BE2C (cell line): ENCODE measurements around the gene FERMT1.

Experiments
- DNase-seq: peaks from one replicate; pipeline ENCODE4 v3.0.0-alpha.2; 2020
- H3K27me3 ChIP-seq: fragments of 250-450 bp; sonication (Bioruptor Pico); 2 replicates; pipeline ENCODE4 v1.5.1; 2020; ENCODE audit warnings: mild to moderate bottlenecking
- H3K36me3 ChIP-seq: fragments of 250-450 bp; sonication (Bioruptor Pico); 2 replicates; pipeline ENCODE4 v1.5.1; 2020; ENCODE audit warnings: mild to moderate bottlenecking
- H3K4me1 ChIP-seq: fragments of 250-450 bp; sonication (Bioruptor Pico); 2 replicates; pipeline ENCODE4 v1.5.1; 2020
- H3K4me3 ChIP-seq: 2 replicates; pipeline ENCODE4 v1.5.1; 2011; ENCODE audit warnings: low read depth, low read length
- H3K9me3 ChIP-seq: fragments of 250-450 bp; sonication (Bioruptor Pico); 2 replicates; pipeline ENCODE4 v1.5.1; 2020
- TF ChIP-seq, protein P1 (sequence below): IDR thresholded peaks from 2 replicates; pipeline ENCODE4 v1.5.1; 2012; ENCODE audit warnings: mild to moderate bottlenecking, low read depth, low read length

The FERMT1 gene

DNA sequence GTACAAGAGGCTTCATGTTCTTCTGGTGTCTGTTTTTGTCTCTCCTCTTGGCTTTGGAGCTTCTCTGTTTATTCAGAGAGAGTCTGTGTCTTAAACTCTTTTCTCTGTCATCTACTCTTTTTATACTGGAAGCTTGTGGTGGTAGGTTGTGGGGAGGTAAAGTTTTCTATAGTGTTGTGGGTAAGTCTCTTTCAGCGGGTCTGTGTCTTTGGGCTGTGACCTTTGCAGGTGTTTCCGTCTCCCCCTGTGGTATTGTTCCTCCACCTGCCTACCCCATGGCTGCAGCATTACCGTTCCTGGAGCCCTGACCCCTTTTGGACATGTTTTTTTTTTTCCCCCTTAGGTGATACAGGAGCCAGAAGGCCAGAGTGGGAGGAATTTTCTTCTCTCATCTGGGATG, 37.9 kb upstream of the FERMT1 start:
- TF ChIP-seq, protein P1, sequence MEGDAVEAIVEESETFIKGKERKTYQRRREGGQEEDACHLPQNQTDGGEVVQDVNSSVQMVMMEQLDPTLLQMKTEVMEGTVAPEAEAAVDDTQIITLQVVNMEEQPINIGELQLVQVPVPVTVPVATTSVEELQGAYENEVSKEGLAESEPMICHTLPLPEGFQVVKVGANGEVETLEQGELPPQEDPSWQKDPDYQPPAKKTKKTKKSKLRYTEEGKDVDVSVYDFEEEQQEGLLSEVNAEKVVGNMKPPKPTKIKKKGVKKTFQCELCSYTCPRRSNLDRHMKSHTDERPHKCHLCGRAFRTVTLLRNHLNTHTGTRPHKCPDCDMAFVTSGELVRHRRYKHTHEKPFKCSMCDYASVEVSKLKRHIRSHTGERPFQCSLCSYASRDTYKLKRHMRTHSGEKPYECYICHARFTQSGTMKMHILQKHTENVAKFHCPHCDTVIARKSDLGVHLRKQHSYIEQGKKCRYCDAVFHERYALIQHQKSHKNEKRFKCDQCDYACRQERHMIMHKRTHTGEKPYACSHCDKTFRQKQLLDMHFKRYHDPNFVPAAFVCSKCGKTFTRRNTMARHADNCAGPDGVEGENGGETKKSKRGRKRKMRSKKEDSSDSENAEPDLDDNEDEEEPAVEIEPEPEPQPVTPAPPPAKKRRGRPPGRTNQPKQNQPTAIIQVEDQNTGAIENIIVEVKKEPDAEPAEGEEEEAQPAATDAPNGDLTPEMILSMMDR: no peak
- H3K9me3 ChIP-seq: no peaks in the 10 kb centered on the region
- H3K27me3 ChIP-seq: no peaks in the 10 kb centered on the region; the same call in 1 of the 2 replicates
- H3K4me3 ChIP-seq: no peak overlapping the region
- no peaks in the 10 kb centered on the region for H3K36me3 ChIP-seq
- no peak for DNase-seq
- H3K4me1 ChIP-seq: no peaks in the 10 kb centered on the region

DNA sequence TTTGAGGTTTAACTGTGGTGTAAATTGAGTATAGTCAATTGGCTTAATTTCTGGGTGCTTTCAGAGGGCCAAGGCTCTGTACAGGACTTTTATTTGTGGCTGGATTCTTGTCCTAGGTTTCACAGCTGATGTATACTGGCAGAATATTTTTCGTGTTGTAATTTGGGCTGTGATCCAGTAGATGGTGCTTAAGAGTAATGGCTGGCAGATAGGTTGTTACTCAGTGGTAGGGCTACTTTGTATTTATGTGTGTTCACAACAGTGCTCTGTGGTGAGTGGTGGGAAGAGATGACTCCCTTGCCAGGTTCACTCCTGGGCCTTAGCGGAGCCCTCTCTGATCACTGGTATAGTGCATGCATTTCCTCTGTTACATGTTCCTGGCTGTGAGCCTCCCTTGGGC, 34.5 kb upstream of the FERMT1 start:
- Histone ChIP-seq H3K4me1 (no peaks in the 10 kb centered on the region), H3K27me3 (no peaks in the 10 kb centered on the region; the same call in 1 of the 2 replicates), H3K4me3 (no peak overlapping the region), H3K36me3 (no peaks in the 10 kb centered on the region), H3K9me3 (no peaks in the 10 kb centered on the region)
- TF ChIP-seq, protein P1: peak; percentile 58
- no peak for DNase-seq

DNA sequence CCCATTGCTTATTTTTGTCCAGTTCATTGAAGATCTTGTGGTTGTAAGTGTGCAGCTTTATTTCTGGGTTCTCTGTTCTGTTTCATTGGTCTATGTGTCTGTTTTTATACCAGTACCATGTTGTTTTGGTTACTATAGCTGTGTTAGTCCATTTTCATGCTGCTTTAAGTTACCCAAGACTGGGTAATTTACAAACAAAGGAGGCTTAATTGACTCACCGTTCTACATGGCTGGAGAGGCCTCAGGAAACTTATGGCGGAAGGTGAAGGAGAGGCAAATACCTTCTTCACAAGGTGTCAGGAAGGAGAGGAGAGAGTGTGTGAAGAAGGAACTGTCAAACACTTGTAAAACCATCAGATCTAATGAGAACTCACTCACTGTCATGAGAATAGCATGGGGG, 29.9 kb upstream of the FERMT1 start:
- Histone ChIP-seq H3K27me3 (no peaks in the 10 kb centered on the region), H3K4me3 (no peak overlapping the region), H3K4me1 (no peaks in the 10 kb centered on the region), H3K9me3 (no peaks in the 10 kb centered on the region), H3K36me3 (no peaks in the 10 kb centered on the region)
- no peak for DNase-seq
- TF ChIP-seq, protein P1: no peak

DNA sequence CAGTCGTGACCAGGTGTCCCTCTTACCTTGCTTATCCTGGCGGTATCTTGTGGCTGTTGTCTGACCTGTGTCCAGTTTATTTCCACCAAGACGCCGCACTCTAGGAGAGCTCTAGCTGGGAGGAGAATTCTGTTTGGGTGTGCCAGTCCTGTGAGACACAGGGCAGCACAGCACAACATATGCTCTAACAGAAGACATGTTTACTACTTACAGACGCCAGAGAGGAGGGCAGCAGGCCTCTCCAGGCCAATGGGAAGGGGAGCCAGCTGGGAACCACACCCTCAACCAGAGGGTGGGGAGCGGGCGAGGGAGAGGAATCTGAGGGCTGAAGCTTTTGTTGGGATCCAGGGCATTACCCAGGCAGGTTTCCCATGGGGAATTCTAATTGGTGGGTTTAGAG, 25.2 kb upstream of the FERMT1 start:
- H3K4me1 ChIP-seq: no peaks in the 10 kb centered on the region
- H3K27me3 ChIP-seq: no peaks in the 10 kb centered on the region
- TF ChIP-seq, protein P1: no peak
- no peaks in the 10 kb centered on the region for H3K9me3 ChIP-seq
- H3K36me3 ChIP-seq: no peaks in the 10 kb centered on the region
- no peak for DNase-seq
- H3K4me3 ChIP-seq: no peak overlapping the region

DNA sequence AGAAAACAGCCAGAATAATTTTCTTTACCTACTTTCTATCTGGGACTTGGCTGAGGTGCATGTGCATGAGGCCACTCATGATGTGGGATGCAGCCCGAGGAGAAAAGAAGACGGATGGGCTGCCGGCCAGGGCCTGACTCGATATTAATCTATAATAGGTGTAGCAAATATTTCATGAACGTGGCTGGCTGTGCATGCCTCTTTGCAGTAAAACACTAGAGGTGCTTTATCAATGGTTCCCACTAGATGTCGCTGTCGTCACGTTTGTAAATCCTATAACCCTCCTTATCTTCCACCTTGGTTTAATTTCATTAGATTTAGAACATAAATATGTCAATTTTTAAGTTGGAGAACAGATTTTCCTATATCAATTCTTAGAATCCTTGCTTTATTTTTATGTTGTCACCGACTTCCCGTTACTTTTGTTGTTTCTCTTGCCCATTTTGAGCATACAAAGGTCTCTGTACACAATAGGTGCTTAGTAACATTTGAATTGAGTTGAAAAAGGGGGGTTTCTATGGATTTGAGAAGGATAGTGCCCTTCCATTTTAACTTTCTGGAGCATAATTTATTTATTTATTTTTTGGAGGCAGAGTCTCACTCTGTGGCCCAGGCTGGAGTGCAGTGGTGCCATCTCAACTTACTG, 19.6 kb upstream of the FERMT1 start:
- Histone ChIP-seq H3K4me1 (no peaks in the 10 kb centered on the region), H3K9me3 (no peaks in the 10 kb centered on the region), H3K4me3 (no peak overlapping the region), H3K36me3 (no peaks in the 10 kb centered on the region), H3K27me3 (no peaks in the 10 kb centered on the region; the same call in 1 of the 2 replicates)
- peak; percentile 44 for DNase-seq
- TF ChIP-seq, protein P1: peak; percentile 84

DNA sequence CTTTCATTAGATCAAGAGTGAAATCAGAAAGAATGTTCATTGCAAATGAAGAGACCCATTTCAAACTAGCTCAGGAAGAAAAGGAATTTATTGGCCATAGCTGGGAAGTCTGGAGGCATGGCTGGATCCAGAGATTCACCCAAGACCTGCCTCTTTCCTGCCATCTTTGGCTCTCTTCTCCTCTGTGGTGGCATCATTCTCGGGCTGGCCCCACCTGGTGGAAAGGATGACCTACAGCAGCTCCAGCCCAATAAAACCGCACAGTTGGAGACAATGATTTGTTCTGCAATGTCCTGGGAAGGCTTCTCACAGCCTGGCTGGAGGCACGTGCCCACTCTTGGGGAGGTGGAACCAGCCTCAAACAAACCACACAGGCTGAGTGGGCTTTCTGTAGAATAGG, 18.1 kb upstream of the FERMT1 start:
- H3K36me3 ChIP-seq: no peaks in the 10 kb centered on the region
- H3K9me3 ChIP-seq: no peaks in the 10 kb centered on the region
- peaks cover 2% of the 10 kb centered on the region; the same call in 1 of the 2 replicates for H3K27me3 ChIP-seq
- H3K4me3 ChIP-seq: no peak overlapping the region
- H3K4me1 ChIP-seq: no peaks in the 10 kb centered on the region
- DNase-seq: peak; percentile 39
- TF ChIP-seq, protein P1: peak; percentile 60
